Panc1 (cell line): ENCODE data around the gene ATP2B1.

Source experiments
- TF ChIP-seq, protein P1 (sequence below): fragments of 450-650 bp; IDR thresholded peaks from 2 replicates; pipeline ENCODE4 v1.5.1; 2017; ENCODE audit warnings: mild to moderate bottlenecking
- TF ChIP-seq, protein P2 (sequence below), 2 experiments: IDR thresholded peaks; 2 replicates each; pipeline ENCODE4 v1.6.1; 2011 to 2012; ENCODE audit warnings: low read depth in 2 of 2, control low read depth in 1 of 2, low read length in 1 of 2, mild to moderate bottlenecking in 1 of 2, moderate library complexity in 1 of 2; ENCODE audit not compliant: insufficient read depth in 1 of 2

DNA sequence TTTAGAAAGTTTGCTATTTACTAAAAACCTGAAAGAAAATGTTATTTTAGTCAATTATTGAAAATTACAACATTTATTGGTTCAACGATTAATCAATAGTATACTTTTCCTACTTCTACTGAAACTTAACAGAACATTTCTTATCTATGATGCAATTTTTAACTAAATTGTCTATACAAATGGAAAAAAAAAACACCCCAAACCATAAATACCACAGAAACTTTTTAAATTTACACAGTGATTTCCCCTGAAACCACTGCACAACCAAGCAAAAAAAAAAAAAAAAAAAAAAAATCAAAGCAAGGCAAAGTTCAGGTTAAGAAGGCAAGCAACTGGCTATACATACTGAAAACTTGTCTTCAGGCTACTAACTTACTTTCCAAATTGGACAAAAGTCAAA, 110.9 kb downstream of the ATP2B1 start:
- TF ChIP-seq, protein P1, sequence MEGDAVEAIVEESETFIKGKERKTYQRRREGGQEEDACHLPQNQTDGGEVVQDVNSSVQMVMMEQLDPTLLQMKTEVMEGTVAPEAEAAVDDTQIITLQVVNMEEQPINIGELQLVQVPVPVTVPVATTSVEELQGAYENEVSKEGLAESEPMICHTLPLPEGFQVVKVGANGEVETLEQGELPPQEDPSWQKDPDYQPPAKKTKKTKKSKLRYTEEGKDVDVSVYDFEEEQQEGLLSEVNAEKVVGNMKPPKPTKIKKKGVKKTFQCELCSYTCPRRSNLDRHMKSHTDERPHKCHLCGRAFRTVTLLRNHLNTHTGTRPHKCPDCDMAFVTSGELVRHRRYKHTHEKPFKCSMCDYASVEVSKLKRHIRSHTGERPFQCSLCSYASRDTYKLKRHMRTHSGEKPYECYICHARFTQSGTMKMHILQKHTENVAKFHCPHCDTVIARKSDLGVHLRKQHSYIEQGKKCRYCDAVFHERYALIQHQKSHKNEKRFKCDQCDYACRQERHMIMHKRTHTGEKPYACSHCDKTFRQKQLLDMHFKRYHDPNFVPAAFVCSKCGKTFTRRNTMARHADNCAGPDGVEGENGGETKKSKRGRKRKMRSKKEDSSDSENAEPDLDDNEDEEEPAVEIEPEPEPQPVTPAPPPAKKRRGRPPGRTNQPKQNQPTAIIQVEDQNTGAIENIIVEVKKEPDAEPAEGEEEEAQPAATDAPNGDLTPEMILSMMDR, result no peak
- TF ChIP-seq, protein P2, sequence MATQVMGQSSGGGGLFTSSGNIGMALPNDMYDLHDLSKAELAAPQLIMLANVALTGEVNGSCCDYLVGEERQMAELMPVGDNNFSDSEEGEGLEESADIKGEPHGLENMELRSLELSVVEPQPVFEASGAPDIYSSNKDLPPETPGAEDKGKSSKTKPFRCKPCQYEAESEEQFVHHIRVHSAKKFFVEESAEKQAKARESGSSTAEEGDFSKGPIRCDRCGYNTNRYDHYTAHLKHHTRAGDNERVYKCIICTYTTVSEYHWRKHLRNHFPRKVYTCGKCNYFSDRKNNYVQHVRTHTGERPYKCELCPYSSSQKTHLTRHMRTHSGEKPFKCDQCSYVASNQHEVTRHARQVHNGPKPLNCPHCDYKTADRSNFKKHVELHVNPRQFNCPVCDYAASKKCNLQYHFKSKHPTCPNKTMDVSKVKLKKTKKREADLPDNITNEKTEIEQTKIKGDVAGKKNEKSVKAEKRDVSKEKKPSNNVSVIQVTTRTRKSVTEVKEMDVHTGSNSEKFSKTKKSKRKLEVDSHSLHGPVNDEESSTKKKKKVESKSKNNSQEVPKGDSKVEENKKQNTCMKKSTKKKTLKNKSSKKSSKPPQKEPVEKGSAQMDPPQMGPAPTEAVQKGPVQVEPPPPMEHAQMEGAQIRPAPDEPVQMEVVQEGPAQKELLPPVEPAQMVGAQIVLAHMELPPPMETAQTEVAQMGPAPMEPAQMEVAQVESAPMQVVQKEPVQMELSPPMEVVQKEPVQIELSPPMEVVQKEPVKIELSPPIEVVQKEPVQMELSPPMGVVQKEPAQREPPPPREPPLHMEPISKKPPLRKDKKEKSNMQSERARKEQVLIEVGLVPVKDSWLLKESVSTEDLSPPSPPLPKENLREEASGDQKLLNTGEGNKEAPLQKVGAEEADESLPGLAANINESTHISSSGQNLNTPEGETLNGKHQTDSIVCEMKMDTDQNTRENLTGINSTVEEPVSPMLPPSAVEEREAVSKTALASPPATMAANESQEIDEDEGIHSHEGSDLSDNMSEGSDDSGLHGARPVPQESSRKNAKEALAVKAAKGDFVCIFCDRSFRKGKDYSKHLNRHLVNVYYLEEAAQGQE (IDR thresholded peaks at IDR 0.05; ENCODE audit: insufficient read depth in 1 of 2, low read depth in 2 of 2, low read length in 1 of 2), result no peak
